Astrocyte (in vitro differentiated cells and primary cell): ENCODE results near the gene DBX2.
"Not testable (repeated sequence)": the region's sequence is repeated elsewhere in the genome, so short reads cannot be mapped to it uniquely, and the experiment has no call there.

Source experiments
- CTCF ChIP-seq: IDR thresholded peaks from 2 replicates; pipeline ENCODE4 v1.5.1; 2011; ENCODE audit warnings: low read depth, mild to moderate bottlenecking, inconsistent platforms, low read length, moderate library complexity; ENCODE audit not compliant: insufficient read depth
- EZH2 ChIP-seq: IDR thresholded peaks from 2 replicates; pipeline ENCODE4 v1.6.1; 2012; ENCODE audit warnings: mild to moderate bottlenecking, low read length, inconsistent platforms; ENCODE audit not compliant: insufficient read depth

GRCh38 chr12:44984863-44985262 lies 66.0 kb downstream of the DBX2 start:
- not testable (repeated sequence) for TF ChIP-seq EZH2, CTCF
